Gastrocnemius medialis (tissue), 4 donors: ENCODE results near the gene ST6GALNAC4.

ENCODE experiments used
- CTCF ChIP-seq, 5 experiments: fragments of 450-650 bp in 3 of 5; fragments of 200-600 bp in 2 of 5; sonication (generic) in 2 of 5; IDR thresholded peaks in 4 of 5; conservative IDR thresholded peaks in 1 of 5; 1 replicate in 4 of 5; 2 replicates in 1 of 5; pipeline ENCODE4 v1.5.1; 2016 to 2019; ENCODE audit warnings: antibody characterized with exemption in 5 of 5, mild to moderate bottlenecking in 3 of 5, moderate library complexity in 3 of 5
- POLR2A ChIP-seq, 2 donors: fragments of 450-650 bp; IDR thresholded peaks; one replicate each; pipeline ENCODE4 v1.6.1; 2017; ENCODE audit warnings: antibody characterized with exemption in 2 of 2, mild to moderate bottlenecking in 2 of 2, moderate library complexity in 2 of 2

DNA sequence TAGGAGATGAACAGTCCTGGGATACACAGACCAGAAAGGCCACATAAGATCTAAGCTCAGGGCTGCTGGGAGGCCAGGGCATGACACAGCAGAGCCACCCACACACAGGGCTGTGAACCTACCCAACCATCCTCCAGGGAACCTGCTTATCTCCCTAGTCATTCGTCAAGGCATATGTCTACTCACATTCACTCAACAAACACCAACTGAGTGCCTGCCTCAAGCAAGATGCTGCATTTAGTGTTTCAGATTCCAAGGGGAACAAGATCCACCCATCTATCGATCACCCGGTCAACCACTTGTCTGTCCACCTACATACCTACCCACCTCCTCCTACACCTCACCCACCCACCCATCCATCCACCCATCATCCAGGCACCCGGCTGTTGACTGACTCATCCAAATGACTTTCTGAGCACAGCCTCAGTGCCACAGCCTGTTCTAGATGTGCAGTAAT, 19.0 kb upstream of the ST6GALNAC4 start:
- no peak for TF ChIP-seq CTCF (IDR thresholded peaks at IDR 0.05 in 4 of 5, conservative IDR thresholded peaks at IDR 0.05 in 1 of 5)
- TF ChIP-seq POLR2A (IDR thresholded peaks at IDR 0.05), result no peak
